Activated CD4-positive, alpha-beta T cell treated with anti-CD3 and anti-CD28 coated beads, Interleukin-2, Interleukin-4, amounts not matched to agents 100 ng/mL and 50 ng/mL, durations not matched to agents 16 hours and 8 hours (primary cell): ENCODE results near the gene RFPL3.
"Not testable (repeated sequence)": the region's sequence is repeated elsewhere in the genome, so short reads cannot be mapped to it uniquely, and the experiment has no call there.

Experiments
- DNase-seq: peaks from one replicate; pipeline ENCODE4 v3.0.0-alpha.2; 2020; ENCODE audit warnings: low spot score

RFPL3 gene

DNA sequence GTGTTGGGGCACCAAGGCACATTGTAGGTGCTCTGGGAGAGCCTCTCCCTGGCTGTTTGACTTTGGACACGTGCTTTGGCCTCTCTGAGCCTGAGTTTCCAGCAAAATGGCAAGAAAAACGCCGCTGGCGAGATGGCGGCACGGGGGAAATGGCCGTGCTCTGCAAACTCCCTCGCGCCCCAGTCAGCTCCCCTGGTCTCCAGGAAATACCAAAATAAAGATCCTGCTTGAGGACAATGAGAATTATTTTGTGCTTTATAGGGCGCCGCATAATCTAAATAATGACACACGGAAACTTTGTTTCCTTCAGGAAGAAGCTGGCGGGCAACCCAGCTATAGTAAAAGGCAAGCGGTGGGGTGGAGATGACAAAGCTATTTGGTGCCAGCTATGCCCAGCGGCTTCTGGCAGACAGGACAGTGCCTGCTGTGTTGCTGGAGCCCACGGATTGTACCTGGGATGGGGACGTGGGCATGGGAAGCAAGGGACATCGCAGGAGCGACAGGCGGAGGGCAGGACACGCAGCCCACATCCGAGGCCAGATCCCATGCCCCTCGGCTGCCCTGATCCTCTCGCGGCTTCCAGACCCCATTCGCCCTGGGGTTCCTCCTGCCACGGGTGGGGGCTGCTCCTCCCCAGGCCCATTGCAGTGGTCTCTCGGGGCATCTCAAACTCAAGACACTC lies 26.3 kb upstream of the RFPL3 start:
- DNase-seq, result no peak

DNA sequence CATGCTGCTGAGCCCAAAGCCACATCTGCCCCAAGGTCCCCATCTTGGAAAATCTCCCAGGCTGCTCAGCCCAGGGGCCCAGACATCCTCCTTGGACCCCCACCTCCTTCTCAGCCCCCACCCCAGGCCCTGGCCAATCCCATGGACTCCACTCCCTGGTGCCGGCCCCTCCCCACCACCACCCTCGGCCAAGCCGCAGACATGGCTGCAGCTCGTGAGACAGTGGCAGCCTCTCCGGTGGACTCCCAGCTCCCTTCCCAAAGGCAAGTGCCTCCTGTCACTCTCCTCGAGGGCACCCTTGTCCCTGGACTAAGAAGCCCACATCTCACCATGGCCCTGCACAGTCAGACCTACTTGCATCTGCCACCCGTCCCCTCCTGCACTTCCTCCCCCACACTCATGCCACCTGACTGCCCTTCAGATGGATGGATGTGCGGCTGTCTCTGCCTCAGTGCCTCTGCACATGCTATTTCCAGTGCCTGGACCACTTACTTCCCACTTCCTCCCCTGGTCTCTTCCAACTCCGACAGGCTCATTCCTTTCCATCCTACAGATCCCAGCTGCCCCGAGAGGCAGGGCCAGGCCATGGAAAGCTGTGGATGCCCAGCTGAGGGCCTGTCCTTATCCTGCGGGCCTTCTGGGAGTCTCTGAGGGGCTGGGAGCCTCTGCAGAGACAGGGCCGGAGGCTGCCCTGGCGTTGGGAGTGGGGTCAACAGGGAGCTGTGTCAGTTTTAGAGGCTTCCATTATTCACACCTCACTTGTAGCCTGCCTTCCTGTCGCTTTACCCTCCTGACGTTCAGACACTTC lies 25.5 kb upstream of the RFPL3 start:
- DNase-seq, result no peak

DNA sequence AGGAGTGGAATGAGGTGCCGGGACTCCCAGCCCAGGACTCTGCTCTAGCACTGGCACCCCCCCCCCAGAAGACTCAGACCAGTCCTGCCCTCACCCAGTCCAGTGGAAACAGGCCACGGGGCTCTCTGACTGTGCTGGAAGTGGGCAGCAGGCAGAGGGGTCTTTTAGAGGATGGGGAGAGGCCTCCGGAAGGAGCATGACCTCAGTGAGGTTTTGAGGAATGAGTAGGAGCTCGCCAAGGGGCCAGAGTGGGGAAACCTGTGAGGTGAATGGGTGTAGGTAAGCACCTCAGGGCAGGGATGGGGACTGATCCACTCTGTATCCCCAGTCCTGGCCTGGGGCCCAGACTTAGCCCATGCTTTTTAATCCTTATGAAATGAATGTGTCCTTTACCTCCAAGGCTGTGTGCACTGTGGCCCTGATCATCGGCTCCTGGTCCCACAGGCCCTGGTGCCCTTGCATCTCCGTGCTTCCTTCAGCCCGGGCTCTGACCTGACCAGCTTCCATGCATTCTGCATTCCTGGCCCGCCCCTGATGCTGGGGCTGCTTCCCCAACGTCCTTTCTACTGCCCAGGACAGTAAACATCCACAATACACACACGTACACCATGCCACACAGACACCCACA lies 24.4 kb upstream of the RFPL3 start:
- DNase-seq, result no peak

DNA sequence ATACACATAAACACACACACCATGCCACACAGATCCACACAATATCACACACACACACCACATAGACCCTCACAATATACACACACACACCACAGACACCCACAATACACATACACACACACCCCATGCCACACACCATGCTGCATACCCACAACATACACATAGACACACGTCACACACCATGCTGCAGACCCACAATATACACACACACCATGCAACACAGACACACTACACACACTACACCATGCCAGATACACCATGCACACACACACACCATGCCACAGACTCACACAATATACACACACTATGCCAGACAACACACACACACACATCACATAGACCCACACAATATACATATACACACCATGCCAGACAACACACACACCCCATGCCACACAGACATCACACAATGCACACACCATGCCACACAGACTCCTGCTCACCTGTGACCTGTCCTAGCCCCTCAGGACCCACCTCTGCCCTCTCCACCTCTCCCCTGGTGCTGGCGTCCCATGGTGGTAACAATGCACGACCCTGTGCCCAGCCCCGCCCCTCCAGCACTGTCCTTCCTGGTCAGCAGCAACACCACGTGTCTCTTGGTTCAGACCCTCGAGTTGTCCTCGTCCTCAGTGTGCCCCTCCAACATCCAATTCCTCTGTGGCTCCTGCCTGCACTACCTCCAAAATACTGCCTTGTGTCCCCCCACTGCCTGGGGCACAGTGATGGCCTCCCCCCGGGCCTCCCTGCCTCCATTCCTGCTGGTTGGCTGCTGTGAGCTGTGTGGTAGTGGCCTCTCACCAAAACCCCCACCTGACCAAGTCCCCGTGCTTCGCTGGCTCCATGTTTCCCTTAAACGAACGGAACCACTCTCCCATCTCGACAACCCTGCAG lies 23.7 kb upstream of the RFPL3 start:
- DNase-seq, result no peak

- DNase-seq, result no peak
These were observed 22.9 kb upstream of the RFPL3 start for GRCh38 chr22:32334660-32335365.

DNA sequence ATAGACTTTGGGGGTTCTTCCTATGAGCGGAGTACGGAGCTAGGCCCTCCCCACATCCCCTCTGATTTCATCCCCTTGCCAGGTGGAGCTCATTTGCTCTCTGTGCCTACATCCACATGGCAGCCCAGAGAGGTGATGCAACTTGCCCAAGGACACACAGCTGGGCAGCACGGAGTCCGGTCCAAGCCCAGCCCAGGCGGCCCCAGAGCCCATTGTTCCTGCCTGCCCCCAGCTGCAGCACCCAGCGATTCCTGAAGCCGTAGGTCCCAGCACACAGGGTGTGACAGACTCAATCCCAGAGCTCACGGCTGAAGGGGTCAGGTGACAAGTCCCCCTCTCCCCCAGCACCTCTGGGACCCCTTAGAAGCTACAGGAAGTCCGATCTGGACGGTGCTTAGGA lies 22.2 kb upstream of the RFPL3 start:
- no peak for DNase-seq

- no peak for DNase-seq
These were observed 21.5 kb upstream of the RFPL3 start for GRCh38 chr22:32336121-32336603.

DNA sequence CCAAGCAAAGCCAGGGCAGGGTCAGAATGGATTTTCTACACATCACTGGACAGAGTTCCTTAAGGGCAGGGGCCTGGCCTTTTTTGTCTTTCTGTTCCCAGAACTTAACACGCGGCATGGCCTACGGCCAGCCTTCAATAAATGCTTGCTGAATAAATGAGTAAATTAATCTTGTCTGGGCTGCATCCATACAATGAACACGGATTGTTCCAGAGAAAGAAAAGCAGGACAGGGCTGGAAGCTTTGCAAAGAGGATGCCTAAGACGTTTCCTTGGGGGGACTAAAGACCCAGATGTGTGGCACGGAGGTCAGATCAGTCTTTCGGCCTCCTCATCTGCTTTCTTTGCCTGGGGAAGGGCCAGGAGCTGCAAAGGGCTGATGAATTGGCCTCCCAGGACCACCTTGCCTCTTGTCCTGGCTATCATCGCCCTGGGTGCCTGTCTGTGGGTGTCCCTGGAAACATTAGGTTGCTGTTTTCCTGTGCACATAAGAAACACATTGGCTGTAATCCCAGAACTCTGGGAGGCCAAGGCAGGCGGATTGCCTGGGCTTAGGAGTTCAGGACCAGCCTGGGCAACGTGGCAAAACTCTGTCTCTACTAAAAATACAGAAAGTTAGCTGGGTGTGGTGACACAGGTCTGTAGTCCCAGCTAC lies 20.8 kb upstream of the RFPL3 start:
- DNase-seq, result no peak

DNA sequence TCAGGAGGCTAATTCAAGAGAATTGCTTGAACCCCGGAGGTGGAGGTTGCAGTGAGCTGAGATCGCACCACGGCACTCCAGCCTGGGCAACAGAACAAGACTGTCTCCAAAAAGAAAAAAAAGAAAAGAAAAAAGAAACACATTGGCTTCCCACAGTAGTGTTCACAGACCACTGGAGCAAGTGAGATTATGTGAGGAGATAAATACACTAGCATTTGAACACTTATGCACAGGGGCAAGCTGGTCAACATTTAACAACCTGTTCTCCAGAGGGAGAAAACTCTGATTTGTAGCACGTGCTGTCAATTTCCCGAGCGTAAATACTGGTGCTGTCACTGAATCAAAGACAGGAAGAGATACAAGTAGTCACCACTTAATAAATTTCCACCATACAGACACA lies 20.2 kb upstream of the RFPL3 start:
- not testable (repeated sequence) for DNase-seq

GRCh38 chr22:32338757-32339156 lies 18.9 kb upstream of the RFPL3 start:
- no peak for DNase-seq

DNA sequence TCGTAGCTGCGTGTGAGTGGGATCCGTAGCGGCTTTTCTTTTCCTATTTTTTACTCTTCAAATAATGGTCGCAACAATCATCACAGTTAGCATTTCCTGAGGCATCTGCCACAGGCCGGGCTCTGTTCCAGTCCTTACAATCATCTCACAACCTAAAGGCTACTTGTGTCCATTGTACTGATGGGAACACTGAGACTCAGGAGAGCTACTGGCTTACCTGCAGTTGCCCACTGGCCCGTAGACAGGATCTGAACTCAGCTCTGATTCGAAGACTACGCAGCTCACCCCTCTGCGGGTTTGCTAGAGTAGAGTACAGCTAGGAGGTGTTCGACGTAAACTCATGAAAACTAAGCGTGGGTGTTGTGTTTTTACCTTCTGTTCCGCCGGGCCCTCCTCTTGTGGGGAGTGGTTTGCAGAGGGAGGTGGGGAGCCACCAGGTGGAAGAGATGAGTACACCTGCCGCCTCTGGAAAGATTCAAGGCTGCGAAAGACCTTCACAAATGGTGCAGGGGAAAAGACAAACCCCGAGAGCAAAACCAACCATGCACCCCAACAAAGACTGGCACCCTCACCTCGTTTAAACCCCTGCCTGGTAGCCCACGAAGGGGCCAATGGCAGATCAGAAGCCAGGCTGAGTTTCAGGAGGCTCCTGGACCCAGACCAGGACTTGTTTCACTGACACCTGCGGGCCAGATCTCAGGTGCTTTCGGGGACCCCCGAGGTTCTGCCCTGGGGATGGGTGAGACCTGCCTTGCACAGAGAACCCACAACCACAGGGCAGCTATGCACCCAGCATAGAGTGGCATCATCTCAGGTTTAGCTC lies 18.3 kb upstream of the RFPL3 start:
- no peak for DNase-seq

GRCh38 chr22:32340411-32340810 lies 17.3 kb upstream of the RFPL3 start:
- DNase-seq, result no peak

DNA sequence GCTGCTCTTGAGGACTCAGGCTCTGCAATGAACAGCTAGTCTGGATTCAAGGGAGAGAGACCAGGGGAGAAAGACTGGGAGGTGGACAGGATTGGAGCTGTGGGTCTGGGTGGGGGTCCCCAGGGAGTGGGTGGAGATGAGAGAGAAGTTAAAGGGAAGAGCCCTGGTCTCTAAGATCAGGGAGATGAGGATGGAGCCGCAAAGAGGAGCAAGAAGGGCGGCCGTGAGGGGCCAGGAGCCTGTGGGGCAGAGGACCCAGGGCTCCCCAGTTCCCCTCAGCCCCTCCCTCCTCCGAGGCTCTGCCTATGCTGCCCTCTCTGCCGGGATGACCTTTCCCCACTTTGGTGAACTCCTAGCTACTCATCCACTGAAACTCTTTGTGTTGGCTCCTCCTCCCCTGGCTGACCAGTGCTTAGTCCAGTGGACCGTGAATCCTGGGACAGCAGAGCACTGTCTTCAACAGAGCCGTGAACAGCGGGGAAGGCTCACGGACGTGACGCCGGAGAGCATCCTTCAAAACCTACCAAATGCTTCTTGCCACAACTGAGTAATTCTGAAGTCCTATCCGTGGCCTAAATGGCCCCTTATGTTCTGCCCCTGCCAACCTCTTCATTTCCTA lies 16.4 kb upstream of the RFPL3 start:
- DNase-seq, result no peak

DNA sequence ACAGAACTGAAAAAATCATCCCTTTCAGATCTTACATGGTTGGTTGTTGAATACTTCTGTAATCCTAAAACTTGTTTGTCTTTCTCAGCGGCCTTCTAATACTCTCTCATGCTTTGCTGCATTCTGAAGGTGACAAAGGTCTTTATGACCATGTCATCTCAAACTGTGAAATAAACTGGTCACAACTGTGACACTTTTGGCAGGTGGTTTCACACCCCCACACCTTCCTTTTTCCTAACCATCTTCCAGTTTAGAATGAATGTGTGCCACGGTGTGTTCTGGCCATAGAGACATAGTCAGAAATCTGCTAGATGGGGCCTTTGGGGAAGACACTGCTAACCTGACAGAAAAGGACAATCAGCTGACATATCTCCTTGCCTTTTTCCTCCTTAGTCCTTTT lies 14.7 kb upstream of the RFPL3 start:
- peak; percentile 3 for DNase-seq

DNA sequence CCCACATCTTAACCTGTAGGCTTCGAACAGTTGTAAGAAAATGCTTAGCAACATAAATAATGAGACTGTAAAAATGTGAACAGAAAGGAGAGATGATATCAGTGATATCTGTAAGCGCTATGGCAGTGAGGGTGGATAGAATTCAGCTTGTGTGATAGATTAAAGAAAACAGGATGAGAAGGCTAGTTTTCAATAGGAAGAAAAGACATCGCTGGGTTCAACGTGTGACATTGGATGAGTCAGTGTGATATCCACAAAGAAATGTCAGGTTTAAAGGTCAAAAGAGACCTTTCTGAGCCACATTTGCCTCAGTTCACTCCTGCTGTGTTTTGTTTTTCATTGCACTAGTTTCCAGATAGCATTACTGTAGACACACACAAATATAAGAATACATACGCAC lies 13.7 kb upstream of the RFPL3 start:
- peak; percentile 6 for DNase-seq

DNA sequence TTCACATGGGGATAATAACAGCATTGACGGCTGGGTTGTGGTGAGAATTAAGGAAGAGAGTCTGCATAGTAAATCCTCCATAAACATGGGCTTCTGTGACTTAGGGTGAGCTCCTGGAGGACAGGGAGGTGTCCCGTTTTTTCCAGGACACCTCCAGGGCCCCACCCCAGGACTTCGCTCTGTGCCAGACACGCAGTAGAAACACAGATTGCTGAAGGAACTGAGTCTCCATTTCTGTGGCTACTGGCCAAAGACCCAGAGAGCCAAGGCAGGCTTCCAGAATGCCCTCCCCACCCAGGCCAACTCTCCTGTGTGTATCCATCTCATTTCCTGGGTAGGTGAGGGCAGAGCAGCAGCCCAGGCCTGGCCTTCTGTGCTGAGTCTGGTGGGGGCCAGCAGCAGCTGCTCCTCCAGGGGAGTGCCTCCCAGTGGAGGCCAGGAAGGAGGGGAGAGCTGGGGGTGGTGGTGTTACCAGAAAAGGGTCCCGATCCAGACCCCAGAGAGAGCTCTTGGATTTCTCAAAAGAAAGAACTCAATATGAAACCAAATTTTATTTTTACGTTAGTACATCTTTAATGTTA lies 9.5 kb upstream of the RFPL3 start:
- DNase-seq, result no peak

GRCh38 chr22:32351875-32352274 lies 5.8 kb upstream of the RFPL3 start:
- not testable (repeated sequence) for DNase-seq

DNA sequence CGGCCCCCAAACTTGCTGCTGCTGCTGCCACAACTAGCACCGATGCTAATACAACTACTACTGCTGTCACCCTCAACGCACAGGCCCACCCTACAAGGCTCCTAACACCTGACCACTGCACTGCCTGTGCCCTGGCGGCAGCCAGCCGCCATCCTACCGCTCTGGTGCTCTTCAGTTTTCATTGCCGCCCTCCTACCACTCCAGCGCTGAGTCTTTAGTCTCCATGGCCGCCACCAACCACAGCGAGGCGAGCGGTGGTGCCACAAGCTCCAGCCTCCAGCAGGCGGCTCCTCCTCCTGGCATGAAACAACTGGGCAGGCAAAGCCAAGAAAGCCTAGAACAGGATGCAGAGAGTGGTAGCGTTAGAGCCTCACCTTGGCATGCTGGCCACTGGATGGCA lies 5.0 kb upstream of the RFPL3 start:
- no peak for DNase-seq

DNA sequence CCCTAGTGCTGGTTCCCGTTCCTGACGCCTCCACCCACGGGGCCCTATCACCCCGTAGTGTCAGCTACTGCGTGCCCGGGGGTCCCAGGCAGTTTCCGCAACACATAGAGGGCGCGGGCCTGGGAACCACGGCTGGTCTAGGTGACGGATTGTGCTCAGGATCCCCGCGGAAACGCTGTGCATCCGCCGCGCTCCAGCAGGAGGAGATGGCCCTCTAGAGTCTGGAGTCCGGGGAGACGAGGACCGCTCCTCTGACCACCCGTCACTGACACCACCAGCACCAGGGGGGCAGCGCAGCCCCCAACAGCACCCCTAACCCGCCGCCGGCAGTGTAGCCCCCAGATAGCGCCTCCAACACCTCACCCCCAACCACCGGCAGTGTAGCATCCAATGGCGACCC lies 4.4 kb upstream of the RFPL3 start:
- DNase-seq, result no peak
